Mesenchymal stem cell (in vitro differentiated cells and primary cell): ENCODE data around the gene CD27.

Source experiments
- DNase-seq: peaks from one replicate; pipeline ENCODE4 v3.0.0-alpha.2; 2013
- H2AFZ ChIP-seq: one replicate; pipeline ENCODE4 v1.6.1; 2013; ENCODE audit warnings: low read depth, mild to moderate bottlenecking, control low read depth, inconsistent platforms, low read length, moderate library complexity
- H2AK5ac ChIP-seq: 2 replicates; pipeline ENCODE4 v1.6.1; 2013; ENCODE audit warnings: low read length, moderate library complexity, mild to moderate bottlenecking, inconsistent platforms; ENCODE audit not compliant: severe bottlenecking
- H2BK120ac ChIP-seq: one replicate; pipeline ENCODE4 v1.6.1; 2013; ENCODE audit warnings: low read depth, mild to moderate bottlenecking, inconsistent platforms, low read length, moderate library complexity
- H2BK12ac ChIP-seq, 2 experiments: one replicate each; pipeline ENCODE4 v1.6.1; 2013; ENCODE audit warnings: inconsistent platforms in 2 of 2, low read length in 2 of 2, mild to moderate bottlenecking in 2 of 2, moderate library complexity in 2 of 2, control low read depth in 1 of 2
- H2BK15ac ChIP-seq: one replicate; pipeline ENCODE4 v1.6.1; 2013; ENCODE audit warnings: mild to moderate bottlenecking, low read depth, inconsistent platforms; ENCODE audit not compliant: poor library complexity, severe bottlenecking
- H2BK5ac ChIP-seq: 2 replicates; pipeline ENCODE4 v1.6.1; 2013; ENCODE audit warnings: low read depth, mild to moderate bottlenecking, low read length, control low read depth, inconsistent platforms; ENCODE audit not compliant: poor library complexity, severe bottlenecking
- H3K14ac ChIP-seq, 2 experiments: one replicate each; pipeline ENCODE4 v1.6.1; 2013; ENCODE audit warnings: inconsistent platforms in 2 of 2, low read length in 2 of 2, control low read depth in 1 of 2, mild to moderate bottlenecking in 1 of 2, moderate library complexity in 1 of 2
- H3K18ac ChIP-seq, 2 experiments: one replicate each; pipeline ENCODE4 v1.6.1; 2013; ENCODE audit warnings: inconsistent platforms in 2 of 2, low read length in 2 of 2, control low read depth in 1 of 2, low read depth in 1 of 2, mild to moderate bottlenecking in 1 of 2
- H3K23ac ChIP-seq, 2 experiments: one replicate each; pipeline ENCODE4 v1.6.1; 2013; ENCODE audit warnings: inconsistent platforms in 2 of 2, low read length in 2 of 2, mild to moderate bottlenecking in 2 of 2, moderate library complexity in 2 of 2, control low read depth in 1 of 2
- H3K27ac ChIP-seq: 2 replicates; pipeline ENCODE4 v1.5.1; 2013; ENCODE audit warnings: mild to moderate bottlenecking, moderate library complexity, low read length, control low read depth, inconsistent platforms; ENCODE audit not compliant: poor library complexity, severe bottlenecking
- H3K27me3 ChIP-seq, 2 experiments: 2 replicates each; pipeline versions ENCODE4 v1.6.1 to v1.7.0; 2013; ENCODE audit warnings: low read length in 2 of 2, mild to moderate bottlenecking in 2 of 2, moderate library complexity in 2 of 2, control low read depth in 1 of 2, inconsistent platforms in 1 of 2; ENCODE audit not compliant: control insufficient read depth in 1 of 2, insufficient read depth in 1 of 2
- H3K36me3 ChIP-seq, 2 experiments: 2 replicates each; pipeline versions ENCODE4 v1.6.1 to v1.7.0; 2013; ENCODE audit warnings: low read length in 2 of 2, control low read depth in 1 of 2, inconsistent platforms in 1 of 2, low read depth in 1 of 2, mild to moderate bottlenecking in 1 of 2; ENCODE audit not compliant: insufficient read depth in 2 of 2, control insufficient read depth in 1 of 2
- H3K4ac ChIP-seq, 2 experiments: one replicate each; pipeline ENCODE4 v1.6.1; 2013; ENCODE audit warnings: inconsistent platforms in 2 of 2, low read length in 2 of 2, mild to moderate bottlenecking in 2 of 2, moderate library complexity in 2 of 2, control low read depth in 1 of 2, low read depth in 1 of 2
- H3K4me1 ChIP-seq: 2 replicates; pipeline ENCODE4 v1.6.1; 2013; ENCODE audit warnings: low read depth, low read length, control low read depth; ENCODE audit not compliant: control insufficient read depth, insufficient read depth
- H3K4me2 ChIP-seq: 2 replicates; pipeline ENCODE4 v1.6.1; 2013; ENCODE audit warnings: low read length, mild to moderate bottlenecking, inconsistent platforms; ENCODE audit not compliant: poor library complexity, severe bottlenecking
- H3K4me3 ChIP-seq, 2 experiments: 2 replicates each; pipeline versions ENCODE4 v1.5.1 to v1.7.0; 2013; ENCODE audit warnings: low read length in 2 of 2, mild to moderate bottlenecking in 2 of 2, control low read depth in 1 of 2, low read depth in 1 of 2; ENCODE audit not compliant: insufficient read depth in 1 of 2
- H3K79me1 ChIP-seq: replicated peaks from 2 replicates; pipeline ENCODE4 v1.6.1; 2013; ENCODE audit warnings: mild to moderate bottlenecking, control low read depth, low read length, inconsistent platforms; ENCODE audit not compliant: poor library complexity, severe bottlenecking
- H3K9ac ChIP-seq: 2 replicates; pipeline ENCODE4 v1.7.0; 2013; ENCODE audit warnings: mild to moderate bottlenecking, low read length, moderate library complexity
- H3K9me3 ChIP-seq: 2 replicates; pipeline ENCODE4 v1.7.0; 2013; ENCODE audit warnings: mild to moderate bottlenecking, low read length; ENCODE audit not compliant: control insufficient read depth
- H4K8ac ChIP-seq: one replicate; pipeline ENCODE4 v1.6.1; 2013; ENCODE audit warnings: inconsistent platforms, mild to moderate bottlenecking, low read length, moderate library complexity
- H4K91ac ChIP-seq: one replicate; pipeline ENCODE4 v1.6.1; 2013; ENCODE audit warnings: mild to moderate bottlenecking, low read length, inconsistent platforms
- WGBS: methylation state at CpG from one replicate; pipeline ENCODE4 v1.1.7; 2013; ENCODE audit warnings: mixed read lengths; 5-methylcytosine and 5-hydroxymethylcytosine counted together

CD27 gene

DNA sequence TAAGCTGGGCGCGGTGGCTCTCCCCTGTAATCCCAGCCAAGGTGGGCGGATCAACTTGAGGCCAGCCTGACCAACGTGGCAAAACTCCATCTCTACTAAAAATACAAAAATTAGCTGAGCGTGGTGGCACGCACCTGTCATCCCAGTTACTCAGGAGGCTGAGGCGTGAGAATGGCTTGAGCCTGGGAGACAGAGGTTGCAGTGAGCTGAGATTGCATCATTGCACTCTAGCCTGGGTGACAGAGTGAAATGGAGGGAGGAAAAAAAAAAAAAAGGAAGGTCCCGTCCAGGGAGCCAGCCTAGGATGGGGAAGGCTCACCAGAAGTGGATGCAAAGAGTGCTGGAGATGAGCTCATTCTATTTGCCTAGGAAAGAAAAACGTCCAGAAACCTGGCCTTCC lies 1.9 kb upstream of the CD27 start:
- no peak for DNase-seq
- Histone ChIP-seq H3K23ac (no peak overlapping the region), H2BK15ac (no peak overlapping the region), H2BK12ac (no peak overlapping the region), H3K27ac (no peak overlapping the region), H3K18ac (no peak overlapping the region), H4K8ac (no peak overlapping the region), H3K9me3 (no peaks in the 10 kb centered on the region), H3K4me2 (no peak overlapping the region), H3K14ac (no peak overlapping the region), H2AFZ (no peak overlapping the region), H2AK5ac (no peak overlapping the region), H2BK5ac (no peak overlapping the region), H3K27me3 (no peaks in the 10 kb centered on the region), H3K79me1 (no peaks in the 10 kb centered on the region), H3K9ac (no peak overlapping the region), H4K91ac (no peak overlapping the region), H3K4ac (no peak overlapping the region), H3K36me3 (peaks cover 16 to 44% of the 10 kb centered on the region in 2 experiments), H3K4me3 (no peak overlapping the region), H3K4me1 (peaks cover 7% of the 10 kb centered on the region), H2BK120ac (no peak overlapping the region)
- WGBS: 78% methylated on average over 8 of the region's 9 CpGs

DNA sequence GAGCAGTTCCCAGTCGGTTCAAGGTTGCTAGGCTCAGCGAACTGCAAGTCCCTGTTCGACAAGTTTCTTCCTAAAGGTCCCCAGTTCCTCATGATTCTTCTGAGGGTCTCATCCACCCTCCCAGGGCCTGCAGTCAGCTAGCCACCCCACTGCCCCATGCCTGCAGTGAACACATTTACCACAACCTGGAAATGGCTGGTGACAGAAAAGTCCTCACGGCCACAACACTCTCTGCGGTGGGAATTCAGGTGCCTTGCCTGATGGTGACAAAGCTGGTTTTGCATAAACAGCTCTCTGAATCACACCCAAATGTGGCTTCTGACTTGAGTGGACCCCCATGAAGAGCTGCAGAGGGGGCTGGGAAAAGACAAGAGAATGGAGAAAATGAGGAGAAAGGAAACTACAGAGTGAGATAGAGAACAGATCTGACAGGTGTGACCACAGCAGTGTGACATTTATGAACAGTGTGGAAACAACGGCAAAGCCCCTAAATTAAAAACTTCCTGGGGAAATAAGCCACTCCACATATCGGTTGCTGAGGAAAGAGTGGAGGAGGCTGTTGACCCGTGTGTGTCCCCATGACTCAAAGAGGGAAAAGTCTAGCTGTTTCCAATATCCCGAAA lies 1.3 kb upstream of the CD27 start:
- H3K4me1 ChIP-seq: peaks cover 7% of the 10 kb centered on the region

DNA sequence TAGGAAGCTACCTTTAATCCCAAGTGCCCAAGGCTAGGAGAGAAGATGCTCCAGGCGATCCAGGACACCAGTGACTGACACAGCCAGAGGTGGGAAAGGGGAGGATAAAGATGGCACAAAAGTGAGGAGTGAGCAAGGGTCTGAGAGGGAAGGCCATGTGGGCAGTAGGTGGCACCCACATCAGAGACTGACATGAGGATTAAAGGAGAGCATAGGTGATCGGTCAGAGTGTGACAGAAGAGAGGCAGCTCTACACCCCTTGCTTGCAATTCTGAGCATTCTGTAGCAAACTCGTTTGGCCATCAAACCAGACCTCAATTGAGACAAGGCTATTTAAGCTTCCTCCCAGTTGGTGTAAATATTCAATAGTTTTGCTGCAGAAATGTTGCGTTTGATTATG lies 724 bp upstream of the CD27 start:
- no peak overlapping the region for H3K27ac ChIP-seq
- H3K4me1 ChIP-seq: peaks cover 7% of the 10 kb centered on the region
- H4K8ac ChIP-seq: no peak overlapping the region
- no peak overlapping the region for H2BK120ac ChIP-seq
- WGBS: 76% methylated on average over 4 of the region's 4 CpGs
- H3K14ac ChIP-seq: no peak overlapping the region
- H2BK15ac ChIP-seq: no peak overlapping the region
- H3K18ac ChIP-seq: no peak overlapping the region
- H3K9ac ChIP-seq: no peak overlapping the region
- H2BK5ac ChIP-seq: no peak overlapping the region
- no peak overlapping the region for H3K4me2 ChIP-seq
- H3K23ac ChIP-seq: no peak overlapping the region
- no peak overlapping the region for H4K91ac ChIP-seq
- no peak overlapping the region for H2BK12ac ChIP-seq
- no peaks in the 10 kb centered on the region for H3K9me3 ChIP-seq
- no peak for DNase-seq
- H2AK5ac ChIP-seq: no peak overlapping the region
- H3K79me1 ChIP-seq: no peaks in the 10 kb centered on the region
- no peaks in the 10 kb centered on the region for H3K27me3 ChIP-seq
- peaks cover 16 to 47% of the 10 kb centered on the region in 2 experiments for H3K36me3 ChIP-seq
- H3K4me3 ChIP-seq: no peak overlapping the region
- no peak overlapping the region for H2AFZ ChIP-seq
- no peak overlapping the region for H3K4ac ChIP-seq

More for the DNA sequence above, 1.3 kb upstream of the CD27 start:
- Histone ChIP-seq H3K27me3 (no peaks in the 10 kb centered on the region), H4K91ac (no peak overlapping the region), H2BK12ac (no peak overlapping the region), H2AK5ac (no peak overlapping the region), H3K23ac (no peak overlapping the region), H3K4ac (no peak overlapping the region), H2BK120ac (no peak overlapping the region), H3K9me3 (no peaks in the 10 kb centered on the region), H3K9ac (no peak overlapping the region), H3K4me2 (no peak overlapping the region), H2BK15ac (no peak overlapping the region), H3K79me1 (no peaks in the 10 kb centered on the region), H2AFZ (no peak overlapping the region), H3K4me3 (no peak overlapping the region), H4K8ac (no peak overlapping the region), H3K36me3 (peaks cover 16 to 49% of the 10 kb centered on the region in 2 experiments), H3K27ac (no peak overlapping the region), H3K18ac (no peak overlapping the region), H3K14ac (no peak overlapping the region), H2BK5ac (no peak overlapping the region)
- no peak for DNase-seq
- 88% methylated on average over 8 of the region's 9 CpGs for WGBS

DNA sequence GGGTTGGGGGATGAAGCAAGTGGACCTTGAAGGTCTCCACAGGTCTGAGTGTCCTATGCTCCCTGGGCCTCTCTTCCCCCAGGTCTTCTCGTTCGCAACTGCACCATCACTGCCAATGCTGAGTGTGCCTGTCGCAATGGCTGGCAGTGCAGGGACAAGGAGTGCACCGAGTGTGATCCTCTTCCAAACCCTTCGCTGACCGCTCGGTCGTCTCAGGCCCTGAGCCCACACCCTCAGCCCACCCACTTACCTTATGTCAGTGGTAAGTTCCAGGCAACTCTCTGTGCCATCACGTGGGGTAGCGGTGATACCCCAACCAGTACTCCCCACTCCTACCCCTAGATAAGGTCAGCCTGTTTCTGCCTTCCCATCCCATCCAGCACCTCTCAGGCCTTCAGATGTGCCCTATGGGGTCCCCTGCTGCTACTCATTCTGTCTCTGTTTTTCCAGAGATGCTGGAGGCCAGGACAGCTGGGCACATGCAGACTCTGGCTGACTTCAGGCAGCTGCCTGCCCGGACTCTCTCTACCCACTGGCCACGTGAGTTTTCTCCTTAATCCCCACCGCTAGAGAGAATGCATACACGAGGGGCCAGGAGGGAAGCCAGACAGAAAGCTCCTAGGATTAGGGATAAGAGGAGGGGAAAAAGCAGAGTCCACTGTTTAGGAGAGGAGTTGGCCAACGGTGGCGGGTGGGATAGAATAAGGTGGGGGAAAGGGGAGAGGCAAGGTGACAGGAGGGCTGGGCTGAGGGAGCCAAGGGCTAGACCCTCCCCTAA lies 5.5 kb downstream of the CD27 start:
- Histone ChIP-seq H2BK5ac (peak overlapping the region; percentile 4), H2BK12ac (peak overlapping the region in 1 of 2 experiments; percentile 38), H4K91ac (peak overlapping the region; percentile 91), H3K27me3 (no peaks in the 10 kb centered on the region), H2AK5ac (peak overlapping the region; percentile 38), H3K9ac (peak overlapping the region; percentile 97), H3K4ac (peak overlapping the region in 1 of 2 experiments; percentile 12), H3K23ac (peak overlapping the region in 1 of 2 experiments; percentile 26), H3K79me1 (peaks cover 23% of the 10 kb centered on the region), H2BK120ac (peak overlapping the region; percentile 50), H3K14ac (no peak overlapping the region), H3K4me2 (peak overlapping the region; percentile 90), H3K18ac (peak overlapping the region; percentile 95 to 97), H4K8ac (peak overlapping the region; percentile 99), H2BK15ac (peak overlapping the region; percentile 50), H2AFZ (no peak overlapping the region), H3K4me3 (peak overlapping the region in 1 of 2 experiments; percentile 95), H3K27ac (no peak overlapping the region), H3K4me1 (peaks cover 32% of the 10 kb centered on the region), H3K36me3 (peaks cover 19 to 47% of the 10 kb centered on the region in 2 experiments), H3K9me3 (no peaks in the 10 kb centered on the region)
- 98% methylated on average over 14 of the region's 16 CpGs for WGBS
- DNase-seq: no peak
